SW480 (cell line): ENCODE results near the gene CEP135.
A peak's percentile ranks its signal among the peaks of the same experiment; 100 is the strongest.
"Not testable (repeated sequence)": the region's sequence is repeated elsewhere in the genome, so short reads cannot be mapped to it uniquely, and the experiment has no call there.

Source experiments
- DNase-seq: peaks from one replicate; pipeline ENCODE4 v3.0.0-alpha.2; 2016; ENCODE audit warnings: low spot score

Gene CEP135

GRCh38 chr4:55948726-55949481 lies at the start of gene CEP135:
TSS of gene CEP135 (plus strand) at chr4:55948945. CDS start at chr4:55952131, 3,186 bp downstream.
- peak; percentile 84 for DNase-seq

DNA sequence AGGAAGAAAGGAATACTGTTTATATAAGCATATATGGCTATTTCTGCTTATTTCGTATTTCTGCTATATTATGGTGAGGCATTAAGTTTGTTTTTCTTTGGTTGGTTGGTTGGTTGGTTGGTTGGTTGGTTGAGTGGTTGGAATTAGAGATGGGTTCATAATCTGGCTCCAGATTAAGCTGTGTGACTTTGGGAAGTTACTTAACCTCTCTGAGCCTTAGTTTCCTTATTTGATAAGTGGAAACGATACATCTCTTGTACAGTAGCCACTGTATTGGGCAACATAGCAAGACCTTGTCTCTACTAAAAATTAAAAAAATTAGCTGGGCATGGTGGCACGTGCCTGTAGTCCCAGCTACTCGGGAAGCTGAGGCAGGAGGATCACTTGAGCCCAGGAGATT lies 46.1 kb upstream of the CEP135 start:
- no peak for DNase-seq

DNA sequence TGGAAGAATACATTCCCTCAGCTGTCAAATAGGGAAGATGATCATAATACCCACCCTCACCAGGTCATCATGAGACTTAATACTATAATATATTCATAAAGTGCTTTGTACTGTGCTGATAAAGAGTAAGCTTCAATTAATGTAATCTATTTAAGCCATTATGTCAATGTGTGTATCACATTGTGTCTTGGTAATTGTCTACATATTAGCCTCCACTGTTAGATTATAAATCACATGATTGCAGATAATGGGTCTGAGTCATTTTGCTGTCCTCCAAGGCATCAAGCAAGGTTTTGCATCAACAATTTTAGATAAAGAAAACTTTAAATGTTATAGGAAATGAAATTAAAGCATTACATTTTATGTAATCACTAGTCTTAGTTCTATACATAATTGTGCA lies 45.2 kb upstream of the CEP135 start:
- DNase-seq, result no peak

- no peak for DNase-seq
Observed at GRCh38 chr4:55904576-55904975, 44.2 kb upstream of the CEP135 start.

DNA sequence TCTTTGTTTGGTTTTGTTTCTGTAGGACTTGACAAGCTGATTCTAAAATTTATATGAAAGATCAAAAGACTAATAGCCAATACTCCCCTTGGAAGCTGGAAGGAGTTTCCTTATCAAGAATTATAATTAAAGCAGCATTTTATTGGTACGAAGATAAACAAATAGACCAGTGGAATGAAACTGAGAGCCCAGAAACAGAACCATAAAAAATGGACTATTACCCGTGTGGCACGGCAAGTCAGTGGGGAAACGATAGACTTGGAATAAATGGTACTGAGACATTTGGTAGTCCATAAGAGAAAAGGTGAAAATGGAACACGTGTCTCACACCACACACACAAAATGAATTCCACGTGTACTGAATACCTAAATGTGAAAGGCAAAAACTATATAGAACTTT lies 42.4 kb upstream of the CEP135 start:
- DNase-seq, result no peak

- peak; percentile 15 for DNase-seq
Observed at GRCh38 chr4:55906989-55907388, 41.8 kb upstream of the CEP135 start.

- no peak for DNase-seq
Observed at GRCh38 chr4:55907469-55907868, 41.3 kb upstream of the CEP135 start.

GRCh38 chr4:55910140-55910539 lies 38.6 kb upstream of the CEP135 start:
- no peak for DNase-seq

- DNase-seq, result no peak
Observed at GRCh38 chr4:55912249-55912648, 36.5 kb upstream of the CEP135 start.

- DNase-seq, result no peak
Observed at GRCh38 chr4:55920571-55920970, 28.2 kb upstream of the CEP135 start.

- no peak for DNase-seq
Observed at GRCh38 chr4:55921093-55921492, 27.7 kb upstream of the CEP135 start.

DNA sequence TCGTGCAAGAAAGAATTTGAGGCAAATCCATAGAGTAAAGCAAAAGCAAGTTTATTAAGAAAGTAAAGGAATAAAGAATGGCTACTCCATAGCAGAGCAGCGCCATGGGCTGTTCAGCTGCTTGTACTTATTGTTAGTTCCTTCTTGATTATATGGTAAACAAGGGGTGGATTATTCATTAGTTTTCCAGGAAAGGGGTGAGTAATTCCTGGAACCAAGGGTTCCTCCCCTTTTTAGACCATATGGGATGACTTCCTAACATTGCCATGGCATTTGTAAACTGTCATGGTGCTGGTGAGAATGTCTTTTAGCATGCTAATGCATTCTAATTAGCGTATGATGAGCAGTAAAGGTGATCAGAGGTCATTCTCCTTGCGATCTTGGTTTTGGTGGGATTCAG lies 23.5 kb upstream of the CEP135 start:
- DNase-seq, result no peak

DNA sequence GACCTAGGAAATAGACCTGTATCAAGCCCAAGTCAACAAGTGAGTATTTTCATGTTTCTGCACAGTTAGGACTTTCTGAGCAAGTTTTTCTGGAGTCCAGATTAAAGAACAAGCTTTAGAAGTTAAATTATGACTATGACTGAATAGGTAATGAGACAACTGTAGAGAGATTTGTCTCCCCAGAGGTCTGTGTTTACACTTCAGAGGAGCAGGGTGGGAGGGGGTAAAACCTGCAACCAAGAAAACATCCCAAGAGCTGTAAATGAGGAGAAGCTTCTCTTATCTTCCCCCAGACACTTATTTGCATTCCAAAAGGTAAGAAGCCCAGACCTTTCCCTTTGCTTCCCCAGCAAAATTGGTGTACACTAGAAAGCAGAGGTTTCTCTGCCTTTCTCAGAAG lies 22.1 kb upstream of the CEP135 start:
- DNase-seq, result no peak

DNA sequence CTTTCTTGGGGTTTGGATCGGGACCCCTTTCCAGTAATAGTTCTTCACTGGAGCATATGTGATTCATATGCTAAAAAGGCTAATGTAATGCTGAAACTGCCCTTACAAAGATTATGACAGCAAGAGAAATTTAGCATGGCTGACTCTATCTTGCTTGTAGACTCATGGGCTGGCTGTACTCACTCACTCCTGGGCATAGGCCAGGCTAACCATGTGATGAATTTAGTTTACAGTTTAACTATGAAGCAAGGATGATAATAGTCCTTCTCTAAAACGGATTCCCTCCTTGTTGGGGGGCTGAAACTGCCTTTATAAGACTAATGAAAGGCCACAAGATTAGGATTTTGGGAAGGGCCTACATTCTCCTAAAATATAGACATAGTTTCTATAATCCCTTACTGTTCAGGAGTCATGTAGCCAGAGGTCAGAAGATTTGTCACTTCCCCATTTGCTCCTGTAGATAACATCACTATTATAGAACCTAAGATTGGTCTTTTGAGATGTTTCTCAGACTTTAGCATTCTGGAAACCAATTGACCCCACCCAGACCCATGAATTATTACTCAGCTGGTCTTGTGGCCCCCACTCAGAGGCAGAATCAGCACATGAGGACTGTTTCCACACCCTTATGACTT lies 20.8 kb upstream of the CEP135 start:
- no peak for DNase-seq

DNA sequence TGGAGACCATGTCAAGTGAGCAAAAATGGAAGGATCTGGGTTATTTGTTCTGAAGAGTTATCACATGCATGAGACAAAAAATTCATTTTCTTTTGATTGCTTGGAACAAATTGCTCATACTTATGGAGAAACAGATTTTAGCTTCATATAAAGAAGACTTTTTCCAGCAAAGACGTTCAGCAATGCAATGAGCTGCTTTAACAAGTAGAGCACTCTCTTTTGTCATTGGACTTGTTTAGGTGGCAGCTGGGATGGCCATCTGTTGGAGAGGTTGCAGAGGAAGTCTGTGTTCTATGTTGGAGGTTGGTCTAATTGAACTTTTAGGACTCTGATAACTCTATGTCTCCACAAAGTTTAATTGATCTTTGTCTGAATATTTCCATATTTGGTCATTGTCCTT lies 19.9 kb upstream of the CEP135 start:
- no peak for DNase-seq

DNA sequence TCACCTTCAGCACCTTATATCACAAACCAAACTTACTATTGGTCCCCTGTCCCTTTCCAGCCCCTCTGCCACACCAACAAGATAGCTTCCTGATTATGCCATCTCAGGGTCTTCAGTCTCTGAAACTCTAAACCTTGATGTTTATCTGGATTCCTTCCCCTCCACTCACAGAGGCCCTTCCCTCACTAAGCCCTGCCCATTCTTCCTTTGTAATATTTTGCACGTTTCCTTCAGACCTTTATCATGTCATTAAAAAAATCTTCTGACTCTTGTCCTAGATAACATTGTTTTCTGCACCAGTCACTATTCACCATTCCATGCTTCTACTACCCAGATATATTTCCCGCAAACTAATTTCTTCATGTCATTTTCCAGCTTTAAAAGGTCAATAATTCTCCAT lies 17.7 kb upstream of the CEP135 start:
- DNase-seq, result no peak

DNA sequence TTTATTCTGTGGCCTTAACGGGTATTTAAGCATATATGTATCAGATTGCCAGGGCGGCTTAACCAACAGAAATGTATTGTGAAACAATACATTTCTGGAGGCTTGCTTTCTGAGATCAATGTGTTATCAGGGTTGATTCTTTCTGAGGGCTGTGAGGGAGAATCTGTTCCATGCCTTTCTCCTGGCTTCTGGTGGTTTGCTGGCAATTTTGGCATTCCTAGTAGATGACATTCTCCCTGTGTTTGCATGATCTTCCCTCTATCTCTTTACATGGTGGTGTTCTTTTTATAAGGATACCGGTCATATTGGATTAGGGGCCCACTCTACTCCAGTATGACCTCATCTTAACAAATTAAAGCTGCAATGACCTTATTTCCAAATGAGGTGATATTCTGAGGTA lies 16.9 kb upstream of the CEP135 start:
- no peak for DNase-seq

- no peak for DNase-seq
Observed at GRCh38 chr4:55932511-55932910, 16.2 kb upstream of the CEP135 start.

DNA sequence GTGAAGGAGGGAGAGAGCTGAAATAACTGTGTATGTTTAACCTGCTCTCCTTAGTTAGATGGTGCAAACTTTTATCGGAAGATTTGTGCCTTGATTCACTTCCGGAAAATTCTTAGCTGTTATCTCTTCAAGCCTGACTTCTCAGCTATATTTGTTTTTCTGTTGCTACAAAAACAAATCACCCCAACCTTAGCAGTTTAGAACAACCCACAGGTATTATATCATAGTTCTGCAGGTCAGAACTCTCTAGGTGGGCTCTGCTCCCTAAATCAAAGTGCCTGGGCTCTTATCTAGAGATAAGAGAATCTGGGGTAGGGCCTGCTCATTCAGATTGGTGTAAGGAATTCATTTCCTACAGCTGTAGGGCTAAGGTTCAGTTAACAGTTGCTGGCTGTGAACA lies 15.1 kb upstream of the CEP135 start:
- no peak for DNase-seq

DNA sequence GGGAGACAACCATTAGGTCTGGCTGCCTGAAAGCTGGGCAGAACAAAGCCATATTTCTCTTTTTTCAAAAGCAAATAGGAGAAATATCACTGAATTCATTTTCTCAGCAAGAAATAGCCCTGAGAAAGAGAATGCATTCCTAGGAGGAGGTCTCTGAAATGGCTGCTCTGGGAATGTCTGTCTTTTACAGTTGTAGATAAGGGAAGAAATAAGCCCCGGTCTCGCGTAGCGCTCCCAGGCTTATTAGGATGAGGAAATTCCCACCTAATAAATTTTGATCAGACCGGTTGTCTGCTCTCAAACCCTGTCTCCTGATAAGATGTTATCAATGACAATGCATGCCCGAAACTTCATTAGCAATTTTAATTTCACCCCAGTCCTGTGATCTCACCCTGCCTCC lies 12.8 kb upstream of the CEP135 start:
- DNase-seq, result not testable (repeated sequence)

GRCh38 chr4:55938481-55938880 lies 10.3 kb upstream of the CEP135 start:
- DNase-seq, result no peak

- no peak for DNase-seq
Observed at GRCh38 chr4:55939421-55939820, 9.3 kb upstream of the CEP135 start.

GRCh38 chr4:55941881-55942396 lies 6.8 kb upstream of the CEP135 start:
- no peak for DNase-seq
